Measurements from ENCODE around the gene WFDC9.

- TF ChIP-seq CTCF (IDR thresholded peaks at IDR 0.05; ENCODE audit: extremely low read depth in 1 of 2, insufficient read depth in 1 of 2, low read depth in 1 of 2, low read length in 2 of 2) (no peak), POLR2A (IDR thresholded peaks at IDR 0.05; ENCODE audit: low read depth, low read length) (no peak), EZH2 (IDR thresholded peaks at IDR 0.05; ENCODE audit: borderline replicate concordance, low read depth, low read length, severe bottlenecking) (no peak), POLR2AphosphoS5 (IDR thresholded peaks at IDR 0.05; ENCODE audit: insufficient read depth, low read depth, low read length) (no peak), FOS (IDR thresholded peaks at IDR 0.05; ENCODE audit: borderline replicate concordance, insufficient read depth, low read length) (no peak), JUN (IDR thresholded peaks at IDR 0.05; ENCODE audit: borderline replicate concordance, insufficient read depth, insufficient read length, low read depth) (no peak)
- TF ChIP-seq, protein P1, sequence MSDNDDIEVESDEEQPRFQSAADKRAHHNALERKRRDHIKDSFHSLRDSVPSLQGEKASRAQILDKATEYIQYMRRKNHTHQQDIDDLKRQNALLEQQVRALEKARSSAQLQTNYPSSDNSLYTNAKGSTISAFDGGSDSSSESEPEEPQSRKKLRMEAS (IDR thresholded peaks at IDR 0.05; ENCODE audit: insufficient read depth, insufficient read length), result no peak
These were observed at the start of gene WFDC9 for GRCh38 chr20:45631184-45631583.

Data from endothelial cell of umbilical vein (primary cell).